GM12872 (cell line): ENCODE measurements around the gene RBBP6.

Source experiments
- TF ChIP-seq, protein P1 (sequence below): IDR thresholded peaks from 3 replicates; pipeline ENCODE4 v1.5.1; 2011; ENCODE audit warnings: low read depth, mild to moderate bottlenecking, low read length, moderate library complexity; ENCODE audit not compliant: insufficient read depth

Gene RBBP6

DNA sequence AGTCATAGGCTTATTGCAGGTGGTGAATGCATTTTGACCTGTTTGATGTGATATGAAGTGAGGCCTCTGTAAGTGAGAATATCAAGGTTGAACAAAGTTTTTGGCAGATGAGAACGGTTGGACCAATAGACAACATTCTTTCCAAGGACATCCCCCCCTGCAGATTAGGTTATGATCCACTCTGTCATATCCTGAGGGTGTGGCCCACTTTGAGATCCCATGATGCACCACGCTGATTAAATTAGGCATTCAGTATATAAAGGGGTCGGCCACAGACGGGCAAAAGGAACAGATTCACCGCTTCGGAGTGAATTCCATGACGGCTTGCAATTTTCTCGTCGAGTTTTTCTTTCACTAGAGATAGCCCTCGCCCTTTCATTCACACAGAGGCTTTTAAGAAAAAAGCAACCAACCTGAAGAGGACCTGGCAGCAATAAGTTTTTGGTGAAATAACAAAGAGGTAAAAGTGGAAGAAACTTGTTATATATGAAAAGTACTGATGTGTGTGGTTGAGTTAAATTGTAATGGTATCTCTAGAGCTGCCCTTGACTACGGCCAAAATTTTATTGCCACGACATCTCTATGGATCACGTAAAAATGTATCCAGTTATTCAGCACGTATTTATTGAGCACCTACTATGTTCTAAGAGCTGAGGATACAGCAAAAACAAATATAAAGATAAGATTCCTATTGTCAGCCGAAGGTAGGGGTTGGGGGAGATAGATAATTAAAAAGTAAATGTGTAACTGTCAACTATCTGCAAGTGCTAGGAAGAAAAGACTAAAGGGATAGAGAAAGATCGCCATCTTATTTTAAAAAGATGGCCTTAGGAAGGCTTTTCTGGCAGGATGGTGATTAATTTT lies 1.7 kb upstream of the RBBP6 start:
- TF ChIP-seq, protein P1, sequence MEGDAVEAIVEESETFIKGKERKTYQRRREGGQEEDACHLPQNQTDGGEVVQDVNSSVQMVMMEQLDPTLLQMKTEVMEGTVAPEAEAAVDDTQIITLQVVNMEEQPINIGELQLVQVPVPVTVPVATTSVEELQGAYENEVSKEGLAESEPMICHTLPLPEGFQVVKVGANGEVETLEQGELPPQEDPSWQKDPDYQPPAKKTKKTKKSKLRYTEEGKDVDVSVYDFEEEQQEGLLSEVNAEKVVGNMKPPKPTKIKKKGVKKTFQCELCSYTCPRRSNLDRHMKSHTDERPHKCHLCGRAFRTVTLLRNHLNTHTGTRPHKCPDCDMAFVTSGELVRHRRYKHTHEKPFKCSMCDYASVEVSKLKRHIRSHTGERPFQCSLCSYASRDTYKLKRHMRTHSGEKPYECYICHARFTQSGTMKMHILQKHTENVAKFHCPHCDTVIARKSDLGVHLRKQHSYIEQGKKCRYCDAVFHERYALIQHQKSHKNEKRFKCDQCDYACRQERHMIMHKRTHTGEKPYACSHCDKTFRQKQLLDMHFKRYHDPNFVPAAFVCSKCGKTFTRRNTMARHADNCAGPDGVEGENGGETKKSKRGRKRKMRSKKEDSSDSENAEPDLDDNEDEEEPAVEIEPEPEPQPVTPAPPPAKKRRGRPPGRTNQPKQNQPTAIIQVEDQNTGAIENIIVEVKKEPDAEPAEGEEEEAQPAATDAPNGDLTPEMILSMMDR = no peak

- TF ChIP-seq, protein P1 = no peak
Observed at GRCh38 chr16:24538756-24539294, 541 bp upstream of the RBBP6 start.

DNA sequence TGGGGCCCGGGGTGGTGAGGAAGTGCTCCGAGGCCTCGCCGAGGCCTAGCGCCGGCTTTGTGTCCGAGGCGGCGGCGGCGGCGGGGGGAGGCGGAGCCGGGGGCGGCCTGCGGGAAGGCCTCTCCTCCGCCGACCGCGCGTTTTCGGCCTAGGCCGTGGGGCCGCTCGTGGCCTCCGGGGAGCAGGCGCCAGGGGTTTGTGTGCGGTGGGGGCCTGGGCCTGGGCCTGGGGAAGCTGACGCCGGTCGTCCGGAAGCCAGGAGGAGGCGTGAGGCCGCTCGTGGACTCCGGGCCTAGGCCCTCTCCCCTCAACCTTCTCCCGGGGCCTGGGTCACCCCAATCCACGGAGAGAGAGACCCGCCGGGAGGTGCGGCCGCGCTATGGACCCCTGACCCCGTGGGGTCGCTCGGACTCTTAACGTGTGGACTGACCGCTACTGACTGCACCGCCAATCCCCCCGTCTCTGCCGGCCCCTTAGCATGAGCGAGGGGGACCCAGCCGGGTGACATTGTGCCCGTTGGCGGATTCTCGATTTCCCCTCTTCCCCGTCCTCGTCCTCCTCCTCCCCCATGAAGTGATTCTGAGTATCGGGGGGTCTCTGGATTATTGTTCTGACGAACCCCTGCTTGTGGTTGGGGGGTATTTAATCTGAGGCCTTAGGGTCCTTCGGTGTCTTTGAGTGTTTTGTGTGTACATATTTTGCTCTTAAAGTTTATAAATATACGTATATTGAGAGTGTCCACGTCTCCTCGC lies 660 bp downstream of the RBBP6 start:
- TF ChIP-seq, protein P1 = no peak

DNA sequence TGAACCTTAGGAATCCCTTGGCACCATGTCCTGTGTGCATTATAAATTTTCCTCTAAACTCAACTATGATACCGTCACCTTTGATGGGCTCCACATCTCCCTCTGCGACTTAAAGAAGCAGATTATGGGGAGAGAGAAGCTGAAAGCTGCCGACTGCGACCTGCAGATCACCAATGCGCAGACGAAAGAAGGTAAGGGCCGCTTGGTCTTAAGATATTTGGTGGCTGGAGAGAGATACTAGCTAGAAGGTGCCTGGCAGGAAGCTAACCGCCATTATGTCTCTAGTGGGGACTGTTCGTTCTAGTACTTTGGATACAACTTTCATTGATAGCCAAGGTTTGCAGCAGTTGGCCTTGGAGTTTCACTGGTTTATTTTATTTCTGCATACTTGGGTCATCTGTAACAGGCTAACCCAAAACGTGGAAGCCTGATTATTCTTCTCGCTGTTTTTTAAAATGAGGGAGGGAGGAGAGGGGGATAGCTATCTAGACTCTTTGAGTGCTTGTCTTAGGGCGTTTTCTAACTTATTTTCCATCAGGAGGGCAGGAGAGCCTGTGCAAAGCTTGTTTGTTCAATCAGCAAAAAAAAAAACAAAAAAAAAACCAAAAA lies 1.3 kb downstream of the RBBP6 start:
- TF ChIP-seq, protein P1 = no peak

- TF ChIP-seq, protein P1 = no peak
Observed at GRCh38 chr16:24541233-24541933, 2.0 kb downstream of the RBBP6 start.

DNA sequence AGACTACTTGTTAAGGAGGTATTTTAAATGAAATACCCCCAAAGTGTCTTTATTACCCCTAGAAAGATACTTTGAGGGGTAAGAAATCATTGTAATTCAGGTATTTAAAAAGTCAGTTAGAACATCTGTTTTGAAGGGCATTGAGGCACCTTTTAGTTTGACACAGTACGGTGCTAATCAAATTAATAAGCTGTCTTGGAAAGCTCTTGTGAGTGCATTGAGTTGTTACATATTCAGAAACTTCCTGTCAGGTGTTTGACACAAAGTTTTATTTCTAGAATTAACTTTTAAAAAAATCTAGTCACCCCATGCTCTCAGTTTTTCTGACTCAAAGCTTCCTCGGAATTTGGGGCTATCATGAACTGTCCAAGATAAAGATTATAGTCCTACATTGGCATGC lies 4.6 kb downstream of the RBBP6 start:
- TF ChIP-seq, protein P1 = no peak
